PC-3 (cell line): Measurements from ENCODE around the gene C1orf21.

Experiments used
- EZH2 ChIP-seq: fragments of 300-600 bp; sonication (generic); IDR thresholded peaks from one replicate; pipeline ENCODE4 v1.6.1; 2017; ENCODE audit warnings: antibody characterized with exemption, mild to moderate bottlenecking, low read length; ENCODE audit not compliant: unreplicated experiment
- EZH2phosphoT487 ChIP-seq: fragments of 300-600 bp; sonication (generic); IDR thresholded peaks from 2 replicates; pipeline ENCODE4 v1.6.1; 2018; ENCODE audit warnings: mild to moderate bottlenecking, antibody characterized with exemption, low read length, borderline replicate concordance
- TF ChIP-seq, protein P1 (sequence below): fragments of 300-600 bp; sonication (generic); conservative IDR thresholded peaks from 2 replicates; pipeline ENCODE4 v1.5.1; 2017; ENCODE audit warnings: antibody characterized with exemption, low read depth, mild to moderate bottlenecking, low read length

DNA sequence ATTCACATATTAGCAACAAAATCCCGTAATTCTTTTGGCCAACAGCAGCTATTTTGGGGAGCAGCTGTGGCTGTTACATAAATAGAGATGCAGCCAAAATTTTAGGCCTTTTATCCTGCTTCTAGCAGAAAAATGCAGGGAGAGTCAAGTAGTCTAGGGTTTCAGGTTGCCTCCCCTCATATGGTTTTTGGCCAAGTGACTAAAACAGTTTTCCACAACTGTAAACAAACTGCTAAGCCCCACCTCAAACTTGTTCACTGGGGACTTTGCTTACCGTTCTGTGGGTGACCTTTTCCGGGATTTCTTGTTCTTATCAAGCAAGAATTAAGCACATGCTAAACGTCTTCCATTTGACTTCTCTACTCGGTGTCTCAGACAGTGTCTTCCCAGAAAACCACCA is 234.4 kb downstream of the C1orf21 start:
- TF ChIP-seq, protein P1, sequence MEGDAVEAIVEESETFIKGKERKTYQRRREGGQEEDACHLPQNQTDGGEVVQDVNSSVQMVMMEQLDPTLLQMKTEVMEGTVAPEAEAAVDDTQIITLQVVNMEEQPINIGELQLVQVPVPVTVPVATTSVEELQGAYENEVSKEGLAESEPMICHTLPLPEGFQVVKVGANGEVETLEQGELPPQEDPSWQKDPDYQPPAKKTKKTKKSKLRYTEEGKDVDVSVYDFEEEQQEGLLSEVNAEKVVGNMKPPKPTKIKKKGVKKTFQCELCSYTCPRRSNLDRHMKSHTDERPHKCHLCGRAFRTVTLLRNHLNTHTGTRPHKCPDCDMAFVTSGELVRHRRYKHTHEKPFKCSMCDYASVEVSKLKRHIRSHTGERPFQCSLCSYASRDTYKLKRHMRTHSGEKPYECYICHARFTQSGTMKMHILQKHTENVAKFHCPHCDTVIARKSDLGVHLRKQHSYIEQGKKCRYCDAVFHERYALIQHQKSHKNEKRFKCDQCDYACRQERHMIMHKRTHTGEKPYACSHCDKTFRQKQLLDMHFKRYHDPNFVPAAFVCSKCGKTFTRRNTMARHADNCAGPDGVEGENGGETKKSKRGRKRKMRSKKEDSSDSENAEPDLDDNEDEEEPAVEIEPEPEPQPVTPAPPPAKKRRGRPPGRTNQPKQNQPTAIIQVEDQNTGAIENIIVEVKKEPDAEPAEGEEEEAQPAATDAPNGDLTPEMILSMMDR = no peak
- no peak for TF ChIP-seq EZH2
- TF ChIP-seq EZH2phosphoT487 = no peak
